Bronchial epithelial cell (primary cell): ENCODE data around the gene PRR5L. TPM values are rescaled to one million over a fixed set of nuclear protein-coding genes. Genes with fewer than 3 reads are reported as not detected.

ENCODE experiments used
- DNase-seq: peaks from one replicate; pipeline ENCODE4 v3.0.0-alpha.2; 2010; ENCODE audit warnings: low read depth
- FAIRE-seq: peaks from 2 replicates; lab custom pipeline; 2011; peaks lifted over from hg19 to GRCh38; lab: Jason Lieb, UNC
- H3K27me3 ChIP-seq: 2 replicates; pipeline ENCODE4 v1.5.1; 2011; ENCODE audit warnings: low read length; ENCODE audit not compliant: control insufficient read depth, insufficient read depth
- H3K36me3 ChIP-seq: 2 replicates; pipeline ENCODE4 v1.5.1; 2011; ENCODE audit warnings: low read length; ENCODE audit not compliant: control insufficient read depth, insufficient read depth
- H3K4me3 ChIP-seq: 2 replicates; pipeline ENCODE4 v1.5.1; 2011; ENCODE audit warnings: mild to moderate bottlenecking, low read depth, low read length, control low read depth
- CTCF ChIP-seq: IDR thresholded peaks from 2 replicates; pipeline ENCODE4 v1.5.1; 2011; ENCODE audit warnings: mild to moderate bottlenecking, moderate library complexity, low read length, control low read depth, inconsistent platforms; ENCODE audit not compliant: insufficient read depth, severe bottlenecking
- total RNA-seq: library from RNA; depleted of rRNA; stranded (reverse); fragments of >200 nt; gene quantifications from 2 replicates; pipeline ENCODE4 v1.2.1, GENCODE V29; 2014

Gene PRR5L
- total RNA-seq, 1 donor from 2014 or later, result 10.0 TPM

GRCh38 chr11:36386411-36386810 lies 90.3 kb downstream of the PRR5L start:
- DNase-seq (no peak), FAIRE-seq (no peak)
- H3K36me3 ChIP-seq, result no peaks in the 10 kb centered on the region
- no peaks in the 10 kb centered on the region for H3K27me3 ChIP-seq
- H3K4me3 ChIP-seq, result no peak overlapping the region
- TF ChIP-seq CTCF, result no peak

GRCh38 chr11:36388071-36388470 lies 92.0 kb downstream of the PRR5L start:
- no peak for TF ChIP-seq CTCF
- DNase-seq, result no peak
- H3K36me3 ChIP-seq, result no peaks in the 10 kb centered on the region

GRCh38 chr11:36388951-36389350 lies 92.9 kb downstream of the PRR5L start:
- Histone ChIP-seq H3K4me3 (no peak overlapping the region), H3K27me3 (no peaks in the 10 kb centered on the region), H3K36me3 (no peaks in the 10 kb centered on the region)
- FAIRE-seq (no peak), DNase-seq (no peak)
- no peak for TF ChIP-seq CTCF

More at GRCh38 chr11:36388071-36388470, 92.0 kb downstream of the PRR5L start:
- FAIRE-seq, result no peak
- no peaks in the 10 kb centered on the region for H3K27me3 ChIP-seq
- H3K4me3 ChIP-seq, result no peak overlapping the region

GRCh38 chr11:36389811-36390210 lies 93.7 kb downstream of the PRR5L start:
- H3K4me3 ChIP-seq, result no peak overlapping the region

GRCh38 chr11:36390963-36391471 lies 94.9 kb downstream of the PRR5L start:
- Histone ChIP-seq H3K27me3 (no peaks in the 10 kb centered on the region), H3K4me3 (no peak overlapping the region), H3K36me3 (no peaks in the 10 kb centered on the region)
- FAIRE-seq (no peak), DNase-seq (no peak)
- TF ChIP-seq CTCF, result no peak

More at GRCh38 chr11:36389811-36390210, 93.7 kb downstream of the PRR5L start:
- no peak for TF ChIP-seq CTCF
- FAIRE-seq, result no peak
- Histone ChIP-seq H3K27me3 (no peaks in the 10 kb centered on the region), H3K36me3 (no peaks in the 10 kb centered on the region)
- no peak for DNase-seq

GRCh38 chr11:36392196-36392595 lies 96.1 kb downstream of the PRR5L start:
- Histone ChIP-seq H3K27me3 (no peaks in the 10 kb centered on the region), H3K36me3 (no peaks in the 10 kb centered on the region), H3K4me3 (no peak overlapping the region)
- no peak for DNase-seq
- no peak for TF ChIP-seq CTCF
- FAIRE-seq, result no peak
